HCT116 (cell line): Measurements from ENCODE around the gene HMCN1.

Experiments
- ATF3 ChIP-seq: IDR thresholded peaks from 2 replicates; pipeline ENCODE4 v1.6.1; 2012
- CEBPB ChIP-seq: IDR thresholded peaks from 2 replicates; pipeline ENCODE4 v1.6.1; 2012; ENCODE audit warnings: low read depth
- CTCF ChIP-seq, 3 experiments: fragments of 200-600 bp in 1 of 3; sonication (generic) in 1 of 3; IDR thresholded peaks in 2 of 3; conservative IDR thresholded peaks in 1 of 3; 2 replicates each; pipeline ENCODE4 v1.5.1; 2012 to 2017; ENCODE audit warnings: low read depth in 2 of 3, low read length in 2 of 3, antibody characterized with exemption in 1 of 3, borderline replicate concordance in 1 of 3, control low read depth in 1 of 3, mild to moderate bottlenecking in 1 of 3, mixed read lengths in 1 of 3, mixed run types in 1 of 3, moderate library complexity in 1 of 3; ENCODE audit not compliant: insufficient read depth in 1 of 3
- EGR1 ChIP-seq: IDR thresholded peaks from 2 replicates; pipeline ENCODE4 v1.6.1; 2012; ENCODE audit warnings: low read depth
- ELF1 ChIP-seq: IDR thresholded peaks from 2 replicates; pipeline ENCODE4 v1.6.1; 2012; ENCODE audit warnings: low read depth, borderline replicate concordance
- EZH2phosphoT487 ChIP-seq: fragments of 200-600 bp; IDR thresholded peaks from 2 replicates; pipeline ENCODE4 v1.6.1; 2018; ENCODE audit warnings: antibody characterized with exemption, borderline replicate concordance
- JUND ChIP-seq: IDR thresholded peaks from 2 replicates; pipeline ENCODE4 v1.6.1; 2012
- POLR2A ChIP-seq: IDR thresholded peaks from 2 replicates; pipeline ENCODE4 v1.7.0; 2011; ENCODE audit warnings: borderline replicate concordance; ENCODE audit not compliant: insufficient read depth, insufficient read length; ENCODE audit errors: extremely low read depth
- TCF7L2 ChIP-seq: IDR thresholded peaks from 2 replicates; pipeline ENCODE4 v1.7.0; 2011; ENCODE audit warnings: borderline replicate concordance, inconsistent platforms; ENCODE audit not compliant: insufficient read depth, insufficient read length; ENCODE audit errors: extremely low read depth
- YY1 ChIP-seq: IDR thresholded peaks from 2 replicates; pipeline ENCODE4 v1.6.1; 2011; ENCODE audit warnings: low read length, low read depth, moderate library complexity, mild to moderate bottlenecking; ENCODE audit not compliant: insufficient replicate concordance; ENCODE audit errors: extremely low read depth
- ZBTB33 ChIP-seq: IDR thresholded peaks from 2 replicates; pipeline ENCODE4 v1.6.1; 2011; ENCODE audit warnings: mild to moderate bottlenecking, low read length, moderate library complexity; ENCODE audit not compliant: insufficient replicate concordance; ENCODE audit errors: extremely low read depth

- no peak for TF ChIP-seq EZH2phosphoT487
- no peak for TF ChIP-seq POLR2A
- no peak for TF ChIP-seq JUND
- no peak for TF ChIP-seq TCF7L2
- no peak for TF ChIP-seq CTCF (IDR thresholded peaks at IDR 0.05 in 2 of 3, conservative IDR thresholded peaks at IDR 0.05 in 1 of 3; ENCODE audit: borderline replicate concordance in 1 of 3, insufficient read depth in 1 of 3, low read depth in 2 of 3, low read length in 2 of 3)
- TF ChIP-seq ZBTB33: no peak
- no peak for TF ChIP-seq CEBPB
- TF ChIP-seq ELF1: no peak
- no peak for TF ChIP-seq YY1
- no peak for TF ChIP-seq ATF3
- TF ChIP-seq EGR1: no peak
Measured at GRCh38 chr1:185864331-185864730, 130.1 kb downstream of the HMCN1 start.
